Left ventricle myocardium inferior (tissue), 1 donor: ENCODE results near the gene LFNG. TPM values are rescaled to one million over a fixed set of nuclear protein-coding genes. Genes with fewer than 3 reads are reported as not detected.

Experiments used
- DNase-seq: peaks from one replicate; pipeline ENCODE4 v3.0.0-alpha.2; 2020
- H3K27ac ChIP-seq: fragments of 200-600 bp; replicated peaks from 2 replicates; pipeline ENCODE4 v1.8.0; 2021
- H3K27me3 ChIP-seq: fragments of 200-600 bp; 2 replicates; pipeline ENCODE4 v1.8.0; 2021; ENCODE audit warnings: low read depth
- H3K36me3 ChIP-seq: fragments of 200-600 bp; 2 replicates; pipeline ENCODE4 v1.8.0; 2021
- H3K4me1 ChIP-seq: fragments of 200-600 bp; 2 replicates; pipeline ENCODE4 v1.8.0; 2021
- H3K4me3 ChIP-seq: fragments of 200-600 bp; 2 replicates; pipeline ENCODE4 v1.8.0; 2021; ENCODE audit warnings: mild to moderate bottlenecking, moderate library complexity
- H3K9me3 ChIP-seq: fragments of 200-600 bp; replicated peaks from 2 replicates; pipeline ENCODE4 v1.8.0; 2021
- intact Hi-C: fragments of 100-400 bp; cut with micrococcal nuclease; formaldehyde crosslinking; loops from one replicate; pipeline ENCODE4 v1.11.0; 2022
- total RNA-seq: library from RNA; stranded (reverse); fragmentation: NEBNext Ultra II Directional; extraction: Animal tissue kit (Norgen Biotek cat#: 25700); gene quantifications from one replicate; pipeline ENCODE4 v1.2.1, GENCODE V29; 2021
- TF ChIP-seq, protein P1 (sequence below): fragments of 200-600 bp; IDR thresholded peaks from 2 replicates; pipeline ENCODE4 v1.8.0; 2021; ENCODE audit warnings: antibody characterized with exemption, mild to moderate bottlenecking, borderline replicate concordance
- donor health status: DM: no; HTN: yes; CAD: no; lungs with severe emphysema.

The LFNG gene
- total RNA-seq, 1 donor from 2014 or later, result 5.2 TPM

- Histone ChIP-seq H3K9me3 (peaks cover 9% of the 10 kb centered on the region), H3K27ac (no peak overlapping the region), H3K27me3 (peaks cover 46% of the 10 kb centered on the region), H3K4me1 (peaks cover 41% of the 10 kb centered on the region), H3K36me3 (no peaks in the 10 kb centered on the region), H3K4me3 (no peak overlapping the region)
- intact Hi-C loops, result no loop called here
- DNase-seq, result no peak
- TF ChIP-seq, protein P1, sequence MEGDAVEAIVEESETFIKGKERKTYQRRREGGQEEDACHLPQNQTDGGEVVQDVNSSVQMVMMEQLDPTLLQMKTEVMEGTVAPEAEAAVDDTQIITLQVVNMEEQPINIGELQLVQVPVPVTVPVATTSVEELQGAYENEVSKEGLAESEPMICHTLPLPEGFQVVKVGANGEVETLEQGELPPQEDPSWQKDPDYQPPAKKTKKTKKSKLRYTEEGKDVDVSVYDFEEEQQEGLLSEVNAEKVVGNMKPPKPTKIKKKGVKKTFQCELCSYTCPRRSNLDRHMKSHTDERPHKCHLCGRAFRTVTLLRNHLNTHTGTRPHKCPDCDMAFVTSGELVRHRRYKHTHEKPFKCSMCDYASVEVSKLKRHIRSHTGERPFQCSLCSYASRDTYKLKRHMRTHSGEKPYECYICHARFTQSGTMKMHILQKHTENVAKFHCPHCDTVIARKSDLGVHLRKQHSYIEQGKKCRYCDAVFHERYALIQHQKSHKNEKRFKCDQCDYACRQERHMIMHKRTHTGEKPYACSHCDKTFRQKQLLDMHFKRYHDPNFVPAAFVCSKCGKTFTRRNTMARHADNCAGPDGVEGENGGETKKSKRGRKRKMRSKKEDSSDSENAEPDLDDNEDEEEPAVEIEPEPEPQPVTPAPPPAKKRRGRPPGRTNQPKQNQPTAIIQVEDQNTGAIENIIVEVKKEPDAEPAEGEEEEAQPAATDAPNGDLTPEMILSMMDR, result no peak
Measured at GRCh38 chr7:2480070-2480408, 39.5 kb upstream of the LFNG start.

- Histone ChIP-seq H3K9me3 (peaks cover 9% of the 10 kb centered on the region), H3K4me1 (peaks cover 41% of the 10 kb centered on the region), H3K36me3 (no peaks in the 10 kb centered on the region), H3K27me3 (peaks cover 46% of the 10 kb centered on the region), H3K27ac (no peak overlapping the region), H3K4me3 (no peak overlapping the region)
- TF ChIP-seq, protein P1, result no peak
- intact Hi-C loops, result no loop called here
- no peak for DNase-seq
Measured at GRCh38 chr7:2481195-2481594, 38.4 kb upstream of the LFNG start.

DNA sequence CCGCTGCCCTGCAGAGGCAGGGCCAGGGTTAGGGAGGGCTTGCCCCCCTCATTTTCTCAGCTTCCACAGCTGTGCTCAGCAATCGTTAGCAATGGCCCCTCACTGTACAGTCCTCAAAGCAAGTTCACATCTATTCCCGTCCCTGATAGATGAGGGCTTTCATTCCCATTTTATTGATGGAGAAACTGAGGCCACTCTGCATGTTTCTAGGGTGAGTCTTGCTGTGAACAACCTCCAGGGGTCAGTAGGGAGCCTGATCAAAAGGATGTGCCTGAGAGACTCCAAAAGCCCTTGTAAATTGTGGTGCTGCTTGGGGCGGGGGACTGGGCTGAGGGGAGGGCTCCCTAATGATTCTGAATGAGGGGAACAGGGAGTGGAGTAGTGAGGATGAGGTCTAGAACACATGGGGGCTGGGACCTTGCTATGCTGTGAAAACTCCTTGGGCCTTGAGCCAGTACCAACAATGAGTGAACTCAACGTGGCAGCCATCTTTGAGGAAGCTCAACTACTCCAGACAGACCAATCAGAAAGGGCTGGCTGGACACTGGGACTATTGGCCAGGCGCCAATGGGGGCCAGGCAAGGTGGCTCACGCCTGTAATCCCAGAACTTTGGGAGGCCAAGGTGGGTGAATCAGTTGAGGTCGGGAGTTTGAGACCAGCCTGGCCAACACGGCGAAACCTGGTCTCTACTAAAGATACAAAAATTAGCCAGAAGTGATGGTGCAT, 36.7 kb upstream of the LFNG start:
- no peak overlapping the region for H3K4me3 ChIP-seq
- peaks cover 42% of the 10 kb centered on the region for H3K4me1 ChIP-seq
- H3K27ac ChIP-seq, result no peak overlapping the region
- H3K9me3 ChIP-seq, result peaks cover 9% of the 10 kb centered on the region
- intact Hi-C loops, result no loop called here
- no peak for DNase-seq
- no peaks in the 10 kb centered on the region for H3K36me3 ChIP-seq
- TF ChIP-seq, protein P1, result no peak
- H3K27me3 ChIP-seq, result peaks cover 37% of the 10 kb centered on the region

DNA sequence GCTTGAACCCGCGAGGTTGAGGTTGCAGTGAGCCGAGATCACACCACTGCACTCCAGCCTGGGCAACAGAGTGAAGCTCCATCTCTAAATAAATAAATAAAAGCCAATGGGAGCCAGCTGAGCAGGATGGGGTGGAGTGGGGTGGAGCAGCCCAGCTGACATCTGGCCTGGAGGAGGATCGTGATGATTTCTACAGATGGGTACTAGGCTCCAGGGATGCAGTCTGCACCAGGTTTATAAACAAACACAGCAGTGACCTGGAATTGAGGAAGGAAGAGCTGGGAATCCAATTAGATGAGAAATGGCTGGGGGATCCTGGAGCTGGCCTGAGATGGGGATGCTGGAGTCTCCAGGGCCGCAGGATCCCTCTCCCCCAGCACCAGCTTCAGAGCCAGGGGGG, 36.1 kb upstream of the LFNG start:
- Histone ChIP-seq H3K9me3 (peaks cover 9% of the 10 kb centered on the region), H3K36me3 (no peaks in the 10 kb centered on the region), H3K4me3 (no peak overlapping the region), H3K27ac (no peak overlapping the region), H3K27me3 (peaks cover 31% of the 10 kb centered on the region), H3K4me1 (peaks cover 42% of the 10 kb centered on the region)
- TF ChIP-seq, protein P1, result no peak
- intact Hi-C loops, result no loop called here
- DNase-seq, result no peak

DNA sequence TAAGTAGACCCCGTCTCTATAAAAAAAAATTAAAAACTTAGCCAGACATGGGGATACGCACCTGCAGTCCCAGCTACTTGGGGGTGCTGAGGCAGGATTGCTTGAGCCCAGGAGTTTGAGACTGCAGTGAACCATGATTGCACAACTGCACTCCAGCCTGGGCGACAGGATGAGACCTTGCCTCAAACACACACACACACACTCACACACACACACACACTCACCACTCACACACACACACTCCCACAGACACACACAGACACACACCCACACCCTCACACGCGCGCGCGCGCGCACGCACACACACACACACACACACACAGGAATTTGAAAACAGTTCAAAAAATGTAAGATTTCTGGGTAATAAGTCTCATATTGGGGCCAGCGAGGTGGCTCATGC, 34.7 kb upstream of the LFNG start:
- Histone ChIP-seq H3K27ac (no peak overlapping the region), H3K27me3 (peaks cover 17% of the 10 kb centered on the region), H3K4me3 (no peak overlapping the region), H3K36me3 (no peaks in the 10 kb centered on the region), H3K9me3 (peaks cover 9% of the 10 kb centered on the region), H3K4me1 (peaks cover 42% of the 10 kb centered on the region)
- no peak for DNase-seq
- intact Hi-C loops, result no loop called here
- TF ChIP-seq, protein P1, result no peak
